GM23248 (cell line): Measurements from ENCODE around the gene PHACTR2. TPM values are rescaled to one million over a fixed set of nuclear protein-coding genes. Genes with fewer than 3 reads are reported as not detected.

Experiments used
- DNase-seq: peaks from one replicate; pipeline ENCODE4 v3.0.0-alpha.2; 2015
- H2AFZ ChIP-seq: fragments of 200-600 bp; sonication (generic); 2 replicates; pipeline ENCODE4 v1.6.1; 2016; ENCODE audit warnings: antibody characterized with exemption
- H3F3A ChIP-seq: fragments of 200-600 bp; sonication (generic); 2 replicates; pipeline ENCODE4 v1.6.1; 2016; ENCODE audit warnings: mild to moderate bottlenecking, antibody characterized with exemption, mixed run types; ENCODE audit not compliant: insufficient read depth
- H3K27ac ChIP-seq: fragments of 200-600 bp; sonication (generic); 2 replicates; pipeline ENCODE4 v1.5.1; 2016; ENCODE audit warnings: mild to moderate bottlenecking
- H3K27me3 ChIP-seq: fragments of 200-600 bp; sonication (generic); replicated peaks from 2 replicates; pipeline ENCODE4 v1.6.1; 2016; ENCODE audit warnings: mild to moderate bottlenecking; ENCODE audit not compliant: insufficient read depth
- H3K36me3 ChIP-seq: fragments of 200-600 bp; sonication (generic); 2 replicates; pipeline ENCODE4 v1.6.1; 2016; ENCODE audit warnings: low read depth, mild to moderate bottlenecking
- H3K4me1 ChIP-seq: fragments of 200-600 bp; sonication (generic); 2 replicates; pipeline ENCODE4 v1.6.1; 2016; ENCODE audit warnings: mild to moderate bottlenecking; ENCODE audit not compliant: insufficient read depth
- H3K4me2 ChIP-seq: fragments of 200-600 bp; sonication (generic); one replicate; pipeline ENCODE4 v1.6.1; 2016; ENCODE audit warnings: mild to moderate bottlenecking; ENCODE audit not compliant: unreplicated experiment
- H3K4me3 ChIP-seq: fragments of 200-600 bp; sonication (generic); 2 replicates; pipeline ENCODE4 v1.5.1; 2016; ENCODE audit warnings: mild to moderate bottlenecking
- H3K79me2 ChIP-seq: fragments of 200-600 bp; sonication (generic); 2 replicates; pipeline ENCODE4 v1.6.1; 2016; ENCODE audit warnings: mild to moderate bottlenecking; ENCODE audit not compliant: insufficient read depth
- H3K9ac ChIP-seq: fragments of 200-600 bp; sonication (generic); 2 replicates; pipeline ENCODE4 v1.6.1; 2016; ENCODE audit warnings: mild to moderate bottlenecking
- H3K9me2 ChIP-seq: fragments of 200-600 bp; sonication (generic); 2 replicates; pipeline ENCODE4 v1.6.1; 2016; ENCODE audit warnings: mixed run types, mild to moderate bottlenecking, moderate library complexity; ENCODE audit not compliant: insufficient read depth
- H3K9me3 ChIP-seq: fragments of 200-600 bp; sonication (generic); one replicate; pipeline ENCODE4 v1.6.1; 2017; ENCODE audit warnings: low read depth
- H4K20me1 ChIP-seq: fragments of 200-600 bp; sonication (generic); 2 replicates; pipeline ENCODE4 v1.6.0; 2016; ENCODE audit not compliant: insufficient read depth
- EZH2 ChIP-seq: fragments of 200-600 bp; sonication (generic); IDR thresholded peaks from 2 replicates; pipeline ENCODE4 v1.6.1; 2018; ENCODE audit warnings: antibody characterized with exemption, mild to moderate bottlenecking; ENCODE audit not compliant: insufficient read depth, poor library complexity, severe bottlenecking
- EZH2phosphoT487 ChIP-seq: fragments of 200-600 bp; sonication (generic); IDR thresholded peaks from 2 replicates; pipeline ENCODE4 v1.6.1; 2018; ENCODE audit warnings: antibody characterized with exemption, moderate library complexity, mild to moderate bottlenecking, low read depth; ENCODE audit not compliant: insufficient read depth
- WGBS, 2 experiments: methylation state at CpG; one replicate each; pipeline ENCODE4 v1.1.6; 2015 to 2017; ENCODE audit warnings: low lambda C conversion rate in 2 of 2, low coverage in 1 of 2; ENCODE audit errors: missing lambda C conversion rate in 2 of 2; 5-methylcytosine and 5-hydroxymethylcytosine counted together
- in situ Hi-C: fragments of 300-500 bp; cut with MboI; formaldehyde crosslinking; loops from 2 replicates; pipeline ENCODE4 v1.15.0; 2020
- polyA plus RNA-seq: library from polyadenylated mRNA; unstranded; fragments of >200 nt; fragmentation: Nextera tagmentation; extraction: Ambion mirVana; gene quantifications from 2 replicates; pipeline ENCODE4 v1.2.1, GENCODE V29; 2016
- total RNA-seq: library from RNA; depleted of rRNA; stranded (reverse); fragments of >200 nt; shearing (Covaris generic); gene quantifications from 2 replicates; pipeline ENCODE4 v1.2.3, GENCODE V29; 2014

The PHACTR2 gene
- total and polyA plus RNA-seq, 2 experiments from 2014 or later = 39.0 to 39.4 TPM

GRCh38 chr6:143698329-143698728 lies 20.6 kb downstream of the PHACTR2 start:
- WGBS, 2 experiments = 66 to 71% methylated on average over 3 of the region's 3 CpGs
- no peak for DNase-seq
- in situ Hi-C loops = no loop called here
- H3F3A ChIP-seq = 0 out of 2 replicates have a peak, but pooled peaks cover 3% of the 10 kb centered on the region
- H3K9me2 ChIP-seq = no peaks in the 10 kb centered on the region
- H3K27me3 ChIP-seq = no peaks in the 10 kb centered on the region
- peaks cover 92% of the 10 kb centered on the region for H3K79me2 ChIP-seq
- H3K4me1 ChIP-seq = peaks cover 30% of the 10 kb centered on the region
- TF ChIP-seq EZH2phosphoT487 (no peak), EZH2 (no peak)
- H3K4me2 ChIP-seq = no peak overlapping the region
- no peak overlapping the region for H3K9ac ChIP-seq
- H3K9me3 ChIP-seq = no peaks in the 10 kb centered on the region
- no peak overlapping the region for H3K4me3 ChIP-seq
- no peak overlapping the region for H2AFZ ChIP-seq
- H4K20me1 ChIP-seq = no peaks in the 10 kb centered on the region
- H3K27ac ChIP-seq = no peak overlapping the region
- no peaks in the 10 kb centered on the region for H3K36me3 ChIP-seq

GRCh38 chr6:143698759-143699429 lies 21.1 kb downstream of the PHACTR2 start:
- H3K36me3 ChIP-seq = no peaks in the 10 kb centered on the region
- no peak overlapping the region for H3K27ac ChIP-seq

DNA sequence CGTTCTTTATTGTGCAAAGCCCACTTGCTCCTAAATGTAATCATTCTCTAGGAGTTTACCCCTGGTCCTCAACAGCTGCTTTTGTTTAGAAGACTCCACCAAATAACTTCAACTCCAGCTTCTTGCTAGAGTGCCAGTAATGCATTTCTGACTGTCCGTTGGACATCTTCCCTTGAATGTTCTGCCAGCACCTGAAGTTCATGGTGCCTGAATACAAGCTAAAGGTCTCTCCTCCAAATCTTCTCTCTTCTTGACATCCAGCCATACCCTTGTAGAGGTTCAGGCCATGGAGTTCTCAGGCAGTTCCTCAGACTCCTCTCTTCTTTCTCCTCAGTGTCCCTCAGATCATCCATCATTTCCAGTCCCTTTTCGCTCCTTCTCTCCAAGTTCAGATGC lies 21.7 kb downstream of the PHACTR2 start:
- Histone ChIP-seq H3K27ac (no peak overlapping the region), H3K79me2 (peaks cover 90% of the 10 kb centered on the region), H3F3A (0 out of 2 replicates have a peak, but pooled peaks cover 3% of the 10 kb centered on the region), H3K36me3 (no peaks in the 10 kb centered on the region), H3K4me1 (peaks cover 30% of the 10 kb centered on the region), H3K4me3 (no peak overlapping the region), H4K20me1 (no peaks in the 10 kb centered on the region; the same call in 1 of the 2 replicates), H3K9me2 (no peaks in the 10 kb centered on the region), H3K9ac (no peak overlapping the region), H3K4me2 (no peak overlapping the region), H2AFZ (no peak overlapping the region), H3K9me3 (no peaks in the 10 kb centered on the region), H3K27me3 (no peaks in the 10 kb centered on the region)
- no peak for TF ChIP-seq EZH2
- TF ChIP-seq EZH2phosphoT487 = no peak
- WGBS, 2 experiments = 53 to 54% methylated on average over 3 of the region's 3 CpGs
- in situ Hi-C loops = no loop called here
- DNase-seq = no peak

More at GRCh38 chr6:143698759-143699429, 21.1 kb downstream of the PHACTR2 start:
- Histone ChIP-seq H3K9me3 (no peaks in the 10 kb centered on the region), H3K4me2 (no peak overlapping the region), H3K9me2 (no peaks in the 10 kb centered on the region), H3K9ac (no peak overlapping the region), H2AFZ (no peak overlapping the region), H3K27me3 (no peaks in the 10 kb centered on the region), H3K4me3 (no peak overlapping the region), H4K20me1 (no peaks in the 10 kb centered on the region), H3K79me2 (peaks cover 92% of the 10 kb centered on the region), H3K4me1 (peaks cover 30% of the 10 kb centered on the region), H3F3A (0 out of 2 replicates have a peak, but pooled peaks cover 3% of the 10 kb centered on the region)
- WGBS, 2 experiments = 75 to 76% methylated on average over 8 of the region's 8 CpGs
- TF ChIP-seq EZH2phosphoT487 (no peak), EZH2 (no peak)
- in situ Hi-C loops = no loop called here
- DNase-seq = no peak

DNA sequence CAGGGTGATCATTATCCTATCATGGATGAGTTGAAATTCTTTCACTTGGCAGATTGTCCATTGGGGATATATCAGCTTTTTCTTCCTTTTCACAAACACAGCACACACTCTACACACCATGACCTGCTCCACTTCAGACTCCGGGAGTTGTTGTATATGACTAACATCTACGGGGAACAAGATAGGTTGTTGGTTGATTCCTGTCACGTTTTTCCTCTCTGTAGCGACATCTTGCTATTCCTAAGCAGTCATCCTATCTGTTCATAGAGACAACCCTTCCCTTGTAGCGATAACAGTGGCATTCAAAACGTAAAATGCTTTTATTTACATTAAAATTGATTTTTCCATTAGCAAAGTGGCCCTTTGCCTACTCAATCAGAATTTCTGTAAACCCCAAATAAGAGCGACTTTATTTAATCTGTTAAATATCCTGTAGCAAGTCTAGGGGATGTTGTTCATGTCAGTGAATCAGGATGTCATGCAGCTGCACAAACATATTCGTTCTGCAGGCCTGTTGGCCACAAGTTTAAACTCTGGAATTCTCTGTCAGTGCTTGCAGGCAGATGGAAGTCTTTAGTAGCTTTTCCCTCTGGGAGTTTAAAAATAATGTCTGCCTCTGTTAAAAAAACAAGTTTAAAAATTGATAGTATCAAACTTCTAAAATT lies 23.1 kb downstream of the PHACTR2 start:
- H3K9ac ChIP-seq = no peak overlapping the region
- H3K27ac ChIP-seq = no peak overlapping the region

More for the DNA sequence above, 23.1 kb downstream of the PHACTR2 start:
- Histone ChIP-seq H3K4me3 (no peak overlapping the region), H2AFZ (no peak overlapping the region), H3K27me3 (no peaks in the 10 kb centered on the region), H3K79me2 (peaks cover 89% of the 10 kb centered on the region), H3K4me1 (peaks cover 28% of the 10 kb centered on the region), H4K20me1 (no peaks in the 10 kb centered on the region; the same call in 1 of the 2 replicates), H3K9me3 (no peaks in the 10 kb centered on the region), H3F3A (0 out of 2 replicates have a peak, but pooled peaks cover 3% of the 10 kb centered on the region), H3K9me2 (no peaks in the 10 kb centered on the region), H3K4me2 (no peak overlapping the region), H3K36me3 (no peaks in the 10 kb centered on the region)
- peak; percentile 21 for DNase-seq
- 55 to 58% methylated on average over 8 of the region's 8 CpGs for WGBS, 2 experiments
- TF ChIP-seq EZH2 (no peak), EZH2phosphoT487 (no peak)
- in situ Hi-C loops = no loop called here
